Parathyroid adenoma (tissue), 2 donors: ENCODE results near the gene ASMTL.
"Not testable (repeated sequence)": the region's sequence is repeated elsewhere in the genome, so short reads cannot be mapped to it uniquely, and the experiment has no call there.

ENCODE experiments used
- H2AFZ ChIP-seq: fragments of 300-600 bp; sonication (generic); one replicate; pipeline ENCODE4 v1.7.0; 2017; ENCODE audit warnings: antibody characterized with exemption, mild to moderate bottlenecking
- H3K27ac ChIP-seq: fragments of 300-600 bp; sonication (generic); one replicate; pipeline ENCODE4 v1.7.0; 2017
- H3K27me3 ChIP-seq: fragments of 300-600 bp; sonication (generic); one replicate; pipeline ENCODE4 v1.7.0; 2017; ENCODE audit warnings: low read length; ENCODE audit not compliant: control insufficient read depth, insufficient read depth
- H3K36me3 ChIP-seq: fragments of 300-600 bp; sonication (generic); one replicate; pipeline ENCODE4 v1.7.0; 2017; ENCODE audit warnings: low read length; ENCODE audit not compliant: control insufficient read depth, insufficient read depth
- H3K4me1 ChIP-seq: fragments of 300-600 bp; sonication (generic); one replicate; pipeline ENCODE4 v1.7.0; 2017; ENCODE audit warnings: control low read depth
- H3K4me2 ChIP-seq: fragments of 300-600 bp; sonication (generic); one replicate; pipeline ENCODE4 v1.7.0; 2017; ENCODE audit warnings: low read length
- H3K4me3 ChIP-seq: fragments of 300-600 bp; sonication (generic); one replicate; pipeline ENCODE4 v1.7.0; 2017; ENCODE audit warnings: low read depth, low read length
- H3K79me2 ChIP-seq: fragments of 300-600 bp; sonication (generic); one replicate; pipeline ENCODE4 v1.7.0; 2017; ENCODE audit warnings: control low read depth
- H3K9ac ChIP-seq: fragments of 300-600 bp; sonication (generic); one replicate; pipeline ENCODE4 v1.7.0; 2017; ENCODE audit warnings: mild to moderate bottlenecking
- H3K9me3 ChIP-seq: fragments of 300-600 bp; sonication (generic); one replicate; pipeline ENCODE4 v1.7.0; 2017; ENCODE audit warnings: low read length; ENCODE audit not compliant: control insufficient read depth
- CTCF ChIP-seq: fragments of 300-600 bp; sonication (generic); IDR thresholded peaks from one replicate; pipeline ENCODE4 v1.7.0; 2017; ENCODE audit warnings: antibody characterized with exemption, mild to moderate bottlenecking
- donor health status: primary hyperparathyroidism.

Gene ASMTL

GRCh38 chrX:1450361-1451161, 2.1 kb downstream of the ASMTL start:
- Histone ChIP-seq H3K9me3 (no peaks in the 10 kb centered on the region), H3K4me2 (no peak overlapping the region), H3K79me2 (peaks cover 18% of the 10 kb centered on the region), H3K9ac (no peak overlapping the region), H3K27me3 (no peaks in the 10 kb centered on the region), H3K4me1 (no peaks in the 10 kb centered on the region), H3K27ac (no peak overlapping the region), H3K36me3 (no peaks in the 10 kb centered on the region), H2AFZ (no peak overlapping the region), H3K4me3 (no peak overlapping the region)
- no peak for TF ChIP-seq CTCF

GRCh38 chrX:1449823-1450149, 2.9 kb downstream of the ASMTL start:
- Histone ChIP-seq H3K9me3 (no peaks in the 10 kb centered on the region), H3K27me3 (no peaks in the 10 kb centered on the region), H3K79me2 (peaks cover 18% of the 10 kb centered on the region)

GRCh38 chrX:1449036-1449822, 3.5 kb downstream of the ASMTL start:
- Histone ChIP-seq H3K27ac (no peak overlapping the region), H3K4me2 (no peak overlapping the region), H3K9me3 (no peaks in the 10 kb centered on the region), H3K4me1 (no peaks in the 10 kb centered on the region), H3K36me3 (no peaks in the 10 kb centered on the region), H3K4me3 (no peak overlapping the region), H2AFZ (no peak overlapping the region), H3K9ac (no peak overlapping the region), H3K79me2 (peaks cover 18% of the 10 kb centered on the region), H3K27me3 (no peaks in the 10 kb centered on the region)
- no peak for TF ChIP-seq CTCF

More at GRCh38 chrX:1449823-1450149, 2.9 kb downstream of the ASMTL start:
- no peak overlapping the region for H2AFZ ChIP-seq
- no peaks in the 10 kb centered on the region for H3K4me1 ChIP-seq
- H3K27ac ChIP-seq = no peak overlapping the region
- no peak overlapping the region for H3K4me3 ChIP-seq
- no peak overlapping the region for H3K4me2 ChIP-seq
- no peak overlapping the region for H3K9ac ChIP-seq
- TF ChIP-seq CTCF = no peak
- no peaks in the 10 kb centered on the region for H3K36me3 ChIP-seq

GRCh38 chrX:1448573-1449001, 4.1 kb downstream of the ASMTL start:
- not testable (repeated sequence) for H3K4me3 ChIP-seq, H3K27ac ChIP-seq, H2AFZ ChIP-seq, H3K36me3 ChIP-seq, H3K9ac ChIP-seq, H3K4me2 ChIP-seq, H3K9me3 ChIP-seq, H3K27me3 ChIP-seq, H3K4me1 ChIP-seq
- peaks cover 18% of the 10 kb centered on the region for H3K79me2 ChIP-seq

- H3K27me3 ChIP-seq, H3K27ac ChIP-seq, H3K4me3 ChIP-seq, H3K36me3 ChIP-seq, H3K4me1 ChIP-seq, H3K9me3 ChIP-seq, H3K4me2 ChIP-seq, H3K9ac ChIP-seq, H2AFZ ChIP-seq: not testable (repeated sequence)
- H3K79me2 ChIP-seq = peaks cover 18% of the 10 kb centered on the region
These were observed 4.6 kb downstream of the ASMTL start for GRCh38 chrX:1447969-1448572.

- H2AFZ ChIP-seq, H3K36me3 ChIP-seq, H3K4me2 ChIP-seq, H3K27me3 ChIP-seq, H3K9me3 ChIP-seq, H3K9ac ChIP-seq, H3K4me1 ChIP-seq, H3K4me3 ChIP-seq, H3K27ac ChIP-seq: not testable (repeated sequence)
- peaks cover 16% of the 10 kb centered on the region for H3K79me2 ChIP-seq
These were observed 5.4 kb downstream of the ASMTL start for GRCh38 chrX:1446984-1447968.
